Uterus (tissue), 4 donors: ENCODE results near the gene EPGN. TPM values are rescaled to one million over a fixed set of nuclear protein-coding genes. Genes with fewer than 3 reads are reported as not detected.

Experiments
- DNase-seq, 2 donors: peaks; one replicate each; pipeline ENCODE4 v3.0.0-alpha.2; 2019 to 2020
- H3K27ac ChIP-seq, 2 donors: fragments of 200-600 bp; sonication (generic); 1 replicate in 1 of 2; 2 replicates in 1 of 2; pipeline ENCODE4 v1.5.1; 2016 to 2018
- H3K27me3 ChIP-seq, 2 donors: fragments of 200-600 bp; sonication (generic); one replicate each; pipeline ENCODE4 v1.5.1; 2018 to 2019; ENCODE audit warnings: control low read depth in 1 of 2
- H3K36me3 ChIP-seq, 2 donors: fragments of 200-600 bp; sonication (generic); one replicate each; pipeline ENCODE4 v1.5.1; 2019; ENCODE audit warnings: control low read depth in 1 of 2
- H3K4me1 ChIP-seq, 2 donors: fragments of 200-600 bp; sonication (generic); one replicate each; pipeline ENCODE4 v1.5.1; 2018 to 2019; ENCODE audit warnings: control low read depth in 1 of 2
- H3K4me3 ChIP-seq, 2 donors: fragments of 200-600 bp; sonication (generic); 1 replicate in 1 of 2; 2 replicates in 1 of 2; pipeline ENCODE4 v1.5.1; 2018 to 2019; ENCODE audit warnings: mild to moderate bottlenecking in 1 of 2
- H3K9me3 ChIP-seq, 2 donors: fragments of 200-600 bp; sonication (generic); one replicate each; pipeline ENCODE4 v1.5.1; 2019; ENCODE audit warnings: control low read depth in 1 of 2
- POLR2A ChIP-seq, 2 donors: fragments of 450-650 bp; IDR thresholded peaks; one replicate each; pipeline ENCODE4 v1.6.1; 2016; ENCODE audit warnings: antibody characterized with exemption in 2 of 2, mild to moderate bottlenecking in 1 of 2, moderate library complexity in 1 of 2
- intact Hi-C: fragments of 100-400 bp; cut with DNase I; formaldehyde crosslinking; loops from one replicate; pipeline ENCODE4 v1.15.1; 2023; ENCODE audit warnings: low total_unique reads
- total RNA-seq, 4 donors: library from RNA; depleted of rRNA in 3 of 4; stranded (reverse); fragments of >200 nt in 3 of 4; gene quantifications; one replicate each; pipeline versions ENCODE4 v1.1.0 to v1.2.4, GENCODE V29; 2014 to 2023
- TF ChIP-seq, protein P1 (sequence below), 4 experiments: fragments of 200-600 bp in 2 of 4; fragments of 450-650 bp in 2 of 4; sonication (generic) in 2 of 4; IDR thresholded peaks; one replicate each; pipeline ENCODE4 v1.5.1; 2016 to 2019; ENCODE audit warnings: antibody characterized with exemption in 4 of 4, mild to moderate bottlenecking in 2 of 4, moderate library complexity in 1 of 4
- donor health status: DM: yes; HTN: yes; CAD: no.

EPGN gene
- total RNA-seq, 4 donors from 2014 or later, result 0.26 to 0.61 TPM; not detected in 2

- no peaks in the 10 kb centered on the region for H3K4me1 ChIP-seq
- no peaks in the 10 kb centered on the region for H3K36me3 ChIP-seq
- H3K9me3 ChIP-seq, result no peaks in the 10 kb centered on the region
- H3K4me3 ChIP-seq, result no peak overlapping the region
- TF ChIP-seq, protein P1, sequence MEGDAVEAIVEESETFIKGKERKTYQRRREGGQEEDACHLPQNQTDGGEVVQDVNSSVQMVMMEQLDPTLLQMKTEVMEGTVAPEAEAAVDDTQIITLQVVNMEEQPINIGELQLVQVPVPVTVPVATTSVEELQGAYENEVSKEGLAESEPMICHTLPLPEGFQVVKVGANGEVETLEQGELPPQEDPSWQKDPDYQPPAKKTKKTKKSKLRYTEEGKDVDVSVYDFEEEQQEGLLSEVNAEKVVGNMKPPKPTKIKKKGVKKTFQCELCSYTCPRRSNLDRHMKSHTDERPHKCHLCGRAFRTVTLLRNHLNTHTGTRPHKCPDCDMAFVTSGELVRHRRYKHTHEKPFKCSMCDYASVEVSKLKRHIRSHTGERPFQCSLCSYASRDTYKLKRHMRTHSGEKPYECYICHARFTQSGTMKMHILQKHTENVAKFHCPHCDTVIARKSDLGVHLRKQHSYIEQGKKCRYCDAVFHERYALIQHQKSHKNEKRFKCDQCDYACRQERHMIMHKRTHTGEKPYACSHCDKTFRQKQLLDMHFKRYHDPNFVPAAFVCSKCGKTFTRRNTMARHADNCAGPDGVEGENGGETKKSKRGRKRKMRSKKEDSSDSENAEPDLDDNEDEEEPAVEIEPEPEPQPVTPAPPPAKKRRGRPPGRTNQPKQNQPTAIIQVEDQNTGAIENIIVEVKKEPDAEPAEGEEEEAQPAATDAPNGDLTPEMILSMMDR (IDR thresholded peaks at IDR 0.05), result no peak
- no peak for TF ChIP-seq POLR2A (IDR thresholded peaks at IDR 0.05)
- no peak overlapping the region for H3K27ac ChIP-seq
- intact Hi-C loops, result no loop called here
- no peaks in the 10 kb centered on the region for H3K27me3 ChIP-seq
- DNase-seq, result no peak
These were observed 16.8 kb upstream of the EPGN start for GRCh38 chr4:74291471-74291870.

GRCh38 chr4:74292111-74292870 is 16.0 kb upstream of the EPGN start:
- Histone ChIP-seq H3K36me3 (no peaks in the 10 kb centered on the region), H3K4me1 (no peaks in the 10 kb centered on the region), H3K9me3 (no peaks in the 10 kb centered on the region), H3K4me3 (no peak overlapping the region), H3K27ac (no peak overlapping the region), H3K27me3 (no peaks in the 10 kb centered on the region)
- no peak for DNase-seq
- TF ChIP-seq, protein P1 (IDR thresholded peaks at IDR 0.05), result no peak
- TF ChIP-seq POLR2A (IDR thresholded peaks at IDR 0.05), result no peak
- intact Hi-C loops, result no loop called here

DNA sequence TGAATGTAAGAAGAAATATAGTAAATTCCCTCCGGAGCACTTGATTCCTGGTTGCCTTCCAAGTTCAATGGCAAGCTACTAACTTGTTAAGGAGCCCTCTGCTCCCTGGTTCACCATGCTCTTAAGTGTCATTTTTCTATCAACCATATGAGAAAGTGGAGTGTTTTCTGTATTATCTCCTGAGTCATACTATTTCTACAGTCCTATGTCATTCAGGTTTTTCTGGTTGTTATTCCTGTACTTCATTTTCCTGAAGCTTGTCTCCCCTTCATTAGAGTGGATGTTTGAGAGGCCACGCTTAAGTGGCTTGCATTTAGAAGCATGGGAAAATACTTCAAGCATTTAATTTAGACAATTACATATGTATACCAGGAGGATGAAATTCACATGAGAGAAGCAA is 14.7 kb upstream of the EPGN start:
- intact Hi-C loops, result no loop called here
- no peak for DNase-seq
- Histone ChIP-seq H3K36me3 (no peaks in the 10 kb centered on the region), H3K27me3 (no peaks in the 10 kb centered on the region), H3K4me1 (no peaks in the 10 kb centered on the region), H3K9me3 (no peaks in the 10 kb centered on the region), H3K27ac (no peak overlapping the region), H3K4me3 (no peak overlapping the region)
- TF ChIP-seq, protein P1 (IDR thresholded peaks at IDR 0.05), result no peak
- TF ChIP-seq POLR2A (IDR thresholded peaks at IDR 0.05), result no peak

GRCh38 chr4:74294681-74295080 is 13.6 kb upstream of the EPGN start:
- TF ChIP-seq, protein P1 (IDR thresholded peaks at IDR 0.05), result no peak
- no peak for TF ChIP-seq POLR2A (IDR thresholded peaks at IDR 0.05)
- Histone ChIP-seq H3K4me3 (no peak overlapping the region), H3K9me3 (no peaks in the 10 kb centered on the region), H3K27ac (no peak overlapping the region), H3K4me1 (no peaks in the 10 kb centered on the region), H3K36me3 (no peaks in the 10 kb centered on the region), H3K27me3 (no peaks in the 10 kb centered on the region)
- DNase-seq, result no peak
- intact Hi-C loops, result no loop called here

- DNase-seq, result no peak
- intact Hi-C loops, result no loop called here
- no peaks in the 10 kb centered on the region for H3K36me3 ChIP-seq
- H3K4me3 ChIP-seq, result no peak overlapping the region
- TF ChIP-seq POLR2A (IDR thresholded peaks at IDR 0.05), result no peak
- TF ChIP-seq, protein P1 (IDR thresholded peaks at IDR 0.05), result no peak
- no peaks in the 10 kb centered on the region for H3K9me3 ChIP-seq
- no peaks in the 10 kb centered on the region for H3K4me1 ChIP-seq
- no peak overlapping the region for H3K27ac ChIP-seq
- H3K27me3 ChIP-seq, result no peaks in the 10 kb centered on the region
These were observed 10.7 kb upstream of the EPGN start for GRCh38 chr4:74297539-74297938.
